Ovary (tissue), 9 donors: ENCODE measurements around the gene COL27A1. TPM values are rescaled to one million over a fixed set of nuclear protein-coding genes. Genes with fewer than 3 reads are reported as not detected.

Source experiments
- DNase-seq, 5 donors: peaks; one replicate each; pipeline ENCODE4 v3.0.0-alpha.2; 2019 to 2020
- H3K27ac ChIP-seq, 2 donors: fragments of 200-600 bp; one replicate each; pipeline versions ENCODE4 v1.5.1 to v1.8.0; 2019 to 2022
- H3K27me3 ChIP-seq: fragments of 200-600 bp; one replicate; pipeline ENCODE4 v1.8.0; 2022
- H3K36me3 ChIP-seq: fragments of 200-600 bp; sonication (generic); one replicate; pipeline ENCODE4 v1.5.1; 2019
- H3K4me1 ChIP-seq: one replicate; pipeline ENCODE4 v1.8.1; 2013; ENCODE audit warnings: mild to moderate bottlenecking, moderate library complexity; ENCODE audit not compliant: insufficient read depth
- H3K4me3 ChIP-seq: fragments of 200-600 bp; sonication (generic); one replicate; pipeline ENCODE4 v1.5.1; 2017
- H3K9me3 ChIP-seq, 2 donors: fragments of 200-600 bp in 1 of 2; sonication (generic) in 1 of 2; one replicate each; pipeline versions ENCODE4 v1.5.1 to v1.8.1; 2013 to 2019; ENCODE audit warnings: mild to moderate bottlenecking in 1 of 2, moderate library complexity in 1 of 2
- CTCF ChIP-seq, 3 donors: fragments of 450-650 bp in 2 of 3; fragments of 200-600 bp in 1 of 3; IDR thresholded peaks; one replicate each; pipeline versions ENCODE4 v1.5.1 to v1.8.0; 2016 to 2022; ENCODE audit warnings: antibody characterized with exemption in 3 of 3, mild to moderate bottlenecking in 1 of 3
- EP300 ChIP-seq: sonication (generic); formaldehyde crosslinking; IDR thresholded peaks from one replicate; pipeline ENCODE4 v1.6.1; 2017; ENCODE audit warnings: antibody characterized with exemption
- POLR2A ChIP-seq: fragments of 450-650 bp; IDR thresholded peaks from one replicate; pipeline ENCODE4 v1.6.1; 2017; ENCODE audit warnings: antibody characterized with exemption, mild to moderate bottlenecking, moderate library complexity
- WGBS, 3 donors: extraction: QIAGEN DNeasy Blood & Tissue Kit in 1 of 3; methylation state at CpG; one replicate each; pipeline versions ENCODE4 v1.1.5 to v1.1.7; 2013 to 2017; 5-methylcytosine and 5-hydroxymethylcytosine counted together
- intact Hi-C, 4 donors: fragments of 100-400 bp; cut with DNase I; formaldehyde crosslinking; loops; one replicate each; pipeline versions ENCODE4 v1.11.0 to v1.15.1; 2022 to 2023
- polyA plus RNA-seq, 2 donors: library from polyadenylated mRNA; stranded (reverse); fragments of 200-250 nt in 1 of 2; fragments of 350-450 nt in 1 of 2; fragmentation: Illumina TruSeq in 1 of 2; extraction: RNeasy Lipid Tissue Mini Kit (QIAGEN cat#74804) in 1 of 2; gene quantifications; one replicate each; pipeline ENCODE4 v1.2.3, GENCODE V29; 2013 to 2014
- total RNA-seq, 7 donors: library from RNA; depleted of rRNA in 2 of 7; stranded (reverse); fragments of >200 nt in 2 of 7; fragmentation: NEBNext Ultra II Directional in 3 of 7; extraction: Animal tissue kit (Norgen Biotek cat#: 25700) in 3 of 7; gene quantifications; one replicate each; pipeline versions ENCODE4 v1.1.0 to v1.2.4, GENCODE V29; 2016 to 2023
- donor health status: DM: no; HTN: no; CAD: no; lungs with moderate emphysema.
- donor health status: DM: no; HTN: no; CAD: no.
- donor health status: Bipolar disorder and iron deficiency.
- donor health status: DM: yes; HTN: yes; CAD: no.
- donor health status: DM: no; HTN: no; CAD: no.
- donor health status: DM: yes; HTN: yes; CAD: no.

The COL27A1 gene
- total and polyA plus RNA-seq, 9 donors, result 5.2 to 91.2 (median 16.8) TPM

DNA sequence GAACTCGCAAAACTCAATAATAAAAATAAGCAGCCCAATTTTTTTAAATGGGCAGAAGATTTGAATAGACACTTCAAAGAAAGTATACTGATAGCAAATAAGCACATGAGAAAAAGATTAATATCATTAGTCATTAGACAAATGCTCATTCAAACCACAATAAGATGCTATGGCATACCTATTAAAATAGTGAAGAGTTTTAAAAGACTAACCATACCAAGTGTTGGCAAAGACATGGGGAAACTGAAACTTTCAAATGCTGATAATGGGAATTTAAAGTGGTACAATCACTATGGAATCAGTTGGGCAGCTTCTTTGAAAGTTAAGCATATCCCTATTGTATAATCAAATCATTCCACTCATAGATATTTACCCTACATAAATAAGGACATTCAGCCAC lies 141.0 kb downstream of the COL27A1 start:
- H3K36me3 ChIP-seq, result no peaks in the 10 kb centered on the region
- no peaks in the 10 kb centered on the region for H3K4me1 ChIP-seq
- no peak for TF ChIP-seq POLR2A
- TF ChIP-seq EP300, result no peak
- no peak for TF ChIP-seq CTCF (IDR thresholded peaks at IDR 0.05)
- no peak overlapping the region for H3K4me3 ChIP-seq
- no peaks in the 10 kb centered on the region for H3K27me3 ChIP-seq
- DNase-seq, result no peak
- no peak overlapping the region for H3K27ac ChIP-seq
- H3K9me3 ChIP-seq, result no peaks in the 10 kb centered on the region
- intact Hi-C loops, result no loop called here
- 98 to 99% (median 98%) methylated on average over 1 of the region's 1 CpG for WGBS, 3 donors

DNA sequence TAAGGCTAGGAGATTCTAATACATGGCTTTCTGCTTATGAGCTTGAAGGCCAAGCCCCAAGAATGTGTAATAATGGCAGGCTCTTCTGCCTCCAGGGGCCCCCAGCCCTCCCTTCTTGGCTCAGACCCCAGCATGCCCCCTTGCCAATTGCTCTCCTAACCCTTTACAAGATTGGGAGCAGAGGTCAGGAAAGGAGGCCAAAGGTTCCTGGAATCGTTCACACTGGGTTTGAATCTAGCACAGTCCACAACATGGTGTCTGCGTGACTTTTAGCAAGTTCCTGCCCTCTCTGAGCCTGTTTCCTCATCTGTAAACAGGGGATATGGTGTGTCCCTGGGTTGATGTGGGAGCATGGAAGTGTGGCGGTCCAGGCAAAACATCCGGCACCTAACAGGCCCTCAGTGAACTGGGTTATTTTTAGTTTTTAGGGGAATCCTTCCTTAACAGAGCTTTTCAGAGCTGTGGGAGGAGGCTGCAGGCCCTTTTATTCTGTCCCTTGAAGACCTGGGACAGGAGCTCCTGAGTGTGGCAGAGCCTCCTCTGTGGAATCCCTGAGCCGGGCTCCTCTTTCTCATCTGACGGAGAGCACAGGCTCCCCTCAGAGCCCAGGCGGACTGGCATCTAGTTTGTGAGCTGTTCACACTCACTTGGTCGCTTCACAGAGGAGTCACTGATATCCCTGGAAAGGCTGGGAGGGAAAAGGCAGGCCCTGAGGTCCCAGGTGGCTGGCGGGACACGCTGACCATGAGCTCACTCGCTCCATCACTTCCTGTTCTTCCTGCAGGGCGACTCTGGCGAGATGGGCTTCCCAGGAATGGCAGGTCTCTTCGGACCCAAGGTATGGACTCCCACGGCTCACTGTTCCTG lies 144.2 kb downstream of the COL27A1 start:
- H3K4me3 ChIP-seq, result no peak overlapping the region
- 88 to 93% (median 90%) methylated on average over 15 of the region's 15 CpGs for WGBS, 3 donors
- no peaks in the 10 kb centered on the region for H3K36me3 ChIP-seq
- H3K9me3 ChIP-seq, result no peaks in the 10 kb centered on the region
- DNase-seq, result peak in 4 of 5 donors; percentile 2 to 19 (median 10)
- H3K27ac ChIP-seq, result no peak overlapping the region
- intact Hi-C loops, result loop anchor here in 1 of 4 donors (5.0 kb wide), 1 partner anchor 142 kb away; the partner anchor contains the start of gene COL27A1
- no peak for TF ChIP-seq POLR2A
- no peak for TF ChIP-seq CTCF (IDR thresholded peaks at IDR 0.05)
- TF ChIP-seq EP300, result no peak
- no peaks in the 10 kb centered on the region for H3K27me3 ChIP-seq
- no peaks in the 10 kb centered on the region for H3K4me1 ChIP-seq

DNA sequence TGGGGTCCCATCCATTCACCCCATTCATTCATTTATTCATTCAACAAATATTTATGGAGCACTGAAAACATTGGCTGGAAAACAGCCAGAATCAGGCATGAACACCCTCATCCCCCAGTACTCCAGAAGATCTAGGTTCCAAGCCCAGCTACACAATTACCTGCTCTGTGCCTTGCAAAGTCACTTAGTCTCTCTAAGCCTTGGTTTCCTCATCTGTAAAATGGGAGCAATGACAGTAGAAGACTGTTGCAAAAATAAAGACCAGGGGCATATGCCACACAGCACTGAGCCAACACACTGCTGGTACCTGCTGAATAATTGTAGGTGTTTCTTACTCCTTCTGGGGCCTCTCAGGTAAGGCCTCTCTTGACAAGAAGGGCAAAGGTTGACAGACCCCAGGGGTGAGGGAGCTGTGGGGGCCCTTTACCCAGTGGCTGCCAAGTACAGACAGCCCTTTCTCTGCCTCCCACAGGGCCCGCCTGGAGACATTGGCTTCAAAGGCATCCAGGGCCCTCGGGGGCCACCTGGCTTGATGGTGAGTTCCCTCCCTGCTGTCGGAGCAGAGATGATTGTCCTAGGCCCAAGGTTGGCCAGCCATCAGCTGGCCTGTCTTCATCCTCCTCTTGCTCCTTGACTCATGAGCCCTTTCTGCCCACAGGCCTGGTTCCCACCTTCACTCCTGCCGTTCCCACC lies 145.0 kb downstream of the COL27A1 start:
- no peak for TF ChIP-seq POLR2A
- no peak for TF ChIP-seq CTCF (IDR thresholded peaks at IDR 0.05)
- TF ChIP-seq EP300, result no peak
- no peaks in the 10 kb centered on the region for H3K36me3 ChIP-seq
- DNase-seq, result peak in 3 of 5 donors; percentile 3 to 23 (median 13)
- H3K27me3 ChIP-seq, result no peaks in the 10 kb centered on the region
- 83 to 94% (median 92%) methylated on average over 4 of the region's 4 CpGs for WGBS, 3 donors
- H3K4me1 ChIP-seq, result peaks cover under 1% of the 10 kb centered on the region
- intact Hi-C loops, result loop anchor here in 1 of 4 donors (5.0 kb wide), 1 partner anchor 143 kb away; the partner anchor contains the start of gene COL27A1
- no peaks in the 10 kb centered on the region for H3K9me3 ChIP-seq
- H3K4me3 ChIP-seq, result no peak overlapping the region
- no peak overlapping the region for H3K27ac ChIP-seq
